Adrenal gland (tissue), 5 donors: ENCODE data around the gene ALLC.

Experiments used
- POLR2A ChIP-seq, 2 donors: fragments of 450-650 bp; IDR thresholded peaks; one replicate each; pipeline ENCODE4 v1.6.1; 2017; ENCODE audit warnings: antibody characterized with exemption in 2 of 2, mild to moderate bottlenecking in 2 of 2, moderate library complexity in 1 of 2
- TF ChIP-seq, protein P1 (sequence below), 6 experiments: fragments of 450-650 bp in 4 of 6; fragments of 200-600 bp in 2 of 6; sonication (generic) in 1 of 6; IDR thresholded peaks; 1 replicate in 5 of 6; 2 replicates in 1 of 6; pipeline versions ENCODE4 v1.5.1 to v1.8.0; 2016 to 2021; ENCODE audit warnings: antibody characterized with exemption in 6 of 6, mild to moderate bottlenecking in 2 of 6, moderate library complexity in 1 of 6
- donor health status: DM: no; HTN: no; CAD: no.

- TF ChIP-seq, protein P1, sequence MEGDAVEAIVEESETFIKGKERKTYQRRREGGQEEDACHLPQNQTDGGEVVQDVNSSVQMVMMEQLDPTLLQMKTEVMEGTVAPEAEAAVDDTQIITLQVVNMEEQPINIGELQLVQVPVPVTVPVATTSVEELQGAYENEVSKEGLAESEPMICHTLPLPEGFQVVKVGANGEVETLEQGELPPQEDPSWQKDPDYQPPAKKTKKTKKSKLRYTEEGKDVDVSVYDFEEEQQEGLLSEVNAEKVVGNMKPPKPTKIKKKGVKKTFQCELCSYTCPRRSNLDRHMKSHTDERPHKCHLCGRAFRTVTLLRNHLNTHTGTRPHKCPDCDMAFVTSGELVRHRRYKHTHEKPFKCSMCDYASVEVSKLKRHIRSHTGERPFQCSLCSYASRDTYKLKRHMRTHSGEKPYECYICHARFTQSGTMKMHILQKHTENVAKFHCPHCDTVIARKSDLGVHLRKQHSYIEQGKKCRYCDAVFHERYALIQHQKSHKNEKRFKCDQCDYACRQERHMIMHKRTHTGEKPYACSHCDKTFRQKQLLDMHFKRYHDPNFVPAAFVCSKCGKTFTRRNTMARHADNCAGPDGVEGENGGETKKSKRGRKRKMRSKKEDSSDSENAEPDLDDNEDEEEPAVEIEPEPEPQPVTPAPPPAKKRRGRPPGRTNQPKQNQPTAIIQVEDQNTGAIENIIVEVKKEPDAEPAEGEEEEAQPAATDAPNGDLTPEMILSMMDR (IDR thresholded peaks at IDR 0.05): no peak
- no peak for TF ChIP-seq POLR2A (IDR thresholded peaks at IDR 0.05)
These were observed 37.2 kb upstream of the ALLC start for GRCh38 chr2:3620834-3621233.
